GM12801 (cell line): ENCODE data around the gene SMTNL1.

Experiments used
- TF ChIP-seq, protein P1 (sequence below): IDR thresholded peaks from one replicate; pipeline ENCODE4 v1.5.1; 2011; ENCODE audit warnings: control low read depth; ENCODE audit not compliant: insufficient read length; ENCODE audit errors: extremely low read depth

The SMTNL1 gene

DNA sequence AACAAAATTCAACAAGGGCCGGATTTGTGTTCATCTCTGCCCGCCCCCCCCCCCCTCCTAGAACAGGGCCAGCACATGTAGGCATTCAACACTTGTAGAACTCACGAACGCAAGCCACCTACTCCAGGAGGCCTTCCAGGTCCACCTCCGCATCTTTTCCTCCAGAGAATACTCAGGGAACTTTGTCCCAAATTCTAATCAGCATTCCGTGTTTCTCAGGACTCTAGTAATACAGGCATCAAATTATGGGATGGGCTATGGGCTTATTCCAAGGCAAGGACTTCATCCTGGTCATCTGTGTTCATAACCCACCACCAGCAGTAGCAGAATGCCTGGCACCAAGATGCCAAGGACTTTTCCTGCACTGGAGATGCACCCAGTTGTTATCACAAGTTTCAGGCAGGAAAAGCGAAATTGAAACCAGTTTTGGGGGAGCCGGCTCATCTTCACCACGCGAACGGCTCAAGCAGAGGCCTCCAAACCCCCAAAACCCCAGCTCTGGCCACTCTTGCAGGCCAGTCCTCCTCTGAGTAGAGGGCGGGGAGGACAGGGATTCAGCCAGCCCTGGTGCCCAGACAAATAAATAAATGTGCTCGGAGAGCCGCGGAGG, 29.6 kb downstream of the SMTNL1 start:
- TF ChIP-seq, protein P1, sequence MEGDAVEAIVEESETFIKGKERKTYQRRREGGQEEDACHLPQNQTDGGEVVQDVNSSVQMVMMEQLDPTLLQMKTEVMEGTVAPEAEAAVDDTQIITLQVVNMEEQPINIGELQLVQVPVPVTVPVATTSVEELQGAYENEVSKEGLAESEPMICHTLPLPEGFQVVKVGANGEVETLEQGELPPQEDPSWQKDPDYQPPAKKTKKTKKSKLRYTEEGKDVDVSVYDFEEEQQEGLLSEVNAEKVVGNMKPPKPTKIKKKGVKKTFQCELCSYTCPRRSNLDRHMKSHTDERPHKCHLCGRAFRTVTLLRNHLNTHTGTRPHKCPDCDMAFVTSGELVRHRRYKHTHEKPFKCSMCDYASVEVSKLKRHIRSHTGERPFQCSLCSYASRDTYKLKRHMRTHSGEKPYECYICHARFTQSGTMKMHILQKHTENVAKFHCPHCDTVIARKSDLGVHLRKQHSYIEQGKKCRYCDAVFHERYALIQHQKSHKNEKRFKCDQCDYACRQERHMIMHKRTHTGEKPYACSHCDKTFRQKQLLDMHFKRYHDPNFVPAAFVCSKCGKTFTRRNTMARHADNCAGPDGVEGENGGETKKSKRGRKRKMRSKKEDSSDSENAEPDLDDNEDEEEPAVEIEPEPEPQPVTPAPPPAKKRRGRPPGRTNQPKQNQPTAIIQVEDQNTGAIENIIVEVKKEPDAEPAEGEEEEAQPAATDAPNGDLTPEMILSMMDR, result no peak

DNA sequence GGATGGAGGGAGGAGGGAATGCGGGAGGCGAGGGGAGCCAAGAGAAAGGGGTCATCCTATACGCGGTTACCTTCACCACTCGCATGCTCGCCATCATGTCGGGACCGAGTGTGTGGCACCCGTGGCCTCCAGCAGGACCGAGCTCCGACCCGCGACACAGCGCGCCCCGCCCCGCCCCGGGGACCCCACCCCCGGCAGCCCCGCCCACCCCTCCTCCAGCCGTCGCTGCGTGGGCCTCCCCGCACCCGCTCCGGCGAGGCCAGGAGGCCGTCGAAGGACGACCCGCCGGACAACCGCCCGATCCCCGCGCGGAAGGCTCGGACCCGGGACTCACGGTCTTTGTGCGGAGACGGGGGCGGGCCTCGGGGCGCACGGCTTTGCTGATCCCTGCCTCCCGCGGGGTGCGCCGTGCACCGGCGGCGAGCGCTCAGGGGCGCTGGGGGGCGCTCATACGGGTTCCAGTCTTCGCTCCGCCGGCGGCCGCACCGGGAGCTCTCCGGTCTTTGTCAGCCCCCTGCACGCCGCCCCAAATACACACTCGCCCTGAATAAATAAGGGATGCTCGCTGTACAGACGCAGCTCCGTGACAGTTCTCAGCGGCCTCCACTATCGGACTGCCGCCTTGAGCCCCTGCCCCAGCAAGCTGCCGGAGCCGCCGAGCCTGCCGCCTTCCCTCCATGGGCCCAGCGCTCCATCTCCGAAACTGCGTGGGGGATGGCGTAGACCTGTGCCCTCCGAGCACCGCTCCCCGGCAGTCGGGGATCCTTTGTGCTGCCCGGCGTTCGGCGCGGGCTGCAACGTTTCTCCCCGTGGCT, 30.3 kb downstream of the SMTNL1 start, which contains the start of gene UBE2L6:
TSS of gene UBE2L6 (minus strand) at position 158 of the 815 bp plus-strand sequence. CDS start at position 97, 61 bp downstream.
- TF ChIP-seq, protein P1, result no peak

DNA sequence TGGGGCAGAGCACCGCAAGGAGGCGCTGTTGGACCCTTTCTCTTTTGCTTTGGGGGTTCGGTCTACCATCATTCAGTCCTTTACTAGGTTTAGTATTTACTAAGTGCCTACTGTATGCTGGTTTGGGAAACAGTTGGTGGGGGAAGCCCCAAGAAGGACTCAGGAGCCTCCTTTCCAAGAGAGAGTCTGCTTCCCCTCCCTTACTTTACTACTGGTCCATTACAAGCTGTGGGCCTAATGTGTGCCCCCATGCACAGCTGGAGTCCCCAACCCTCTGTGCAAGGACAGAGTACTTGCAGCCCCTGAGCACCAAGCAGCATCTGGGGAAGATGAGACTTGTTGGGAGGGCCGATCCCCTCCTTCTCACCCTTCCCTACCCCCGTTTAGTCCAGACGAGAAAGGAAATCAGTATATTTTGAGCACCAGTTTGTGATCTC, 31.0 kb downstream of the SMTNL1 start:
- TF ChIP-seq, protein P1, result no peak

DNA sequence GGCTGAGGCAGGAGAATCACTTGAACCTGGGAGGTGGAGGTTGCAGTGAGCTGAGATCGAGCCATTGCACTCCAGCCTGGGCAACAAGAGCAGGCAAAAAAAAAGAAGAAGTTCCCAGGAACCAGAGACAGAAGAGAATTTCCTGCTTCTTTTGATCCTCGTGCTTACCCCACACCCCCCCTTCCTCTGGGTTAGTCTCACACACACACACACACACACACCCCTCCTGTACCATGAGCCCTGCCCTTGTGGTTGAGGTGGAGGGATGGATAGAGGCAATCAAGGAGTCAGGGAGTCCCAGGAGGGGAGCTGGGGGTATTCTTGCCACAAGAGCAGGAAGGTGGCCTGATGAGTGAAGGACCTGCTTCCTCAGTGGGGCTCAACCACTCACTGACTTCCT, 34.2 kb downstream of the SMTNL1 start:
- TF ChIP-seq, protein P1, result no peak

DNA sequence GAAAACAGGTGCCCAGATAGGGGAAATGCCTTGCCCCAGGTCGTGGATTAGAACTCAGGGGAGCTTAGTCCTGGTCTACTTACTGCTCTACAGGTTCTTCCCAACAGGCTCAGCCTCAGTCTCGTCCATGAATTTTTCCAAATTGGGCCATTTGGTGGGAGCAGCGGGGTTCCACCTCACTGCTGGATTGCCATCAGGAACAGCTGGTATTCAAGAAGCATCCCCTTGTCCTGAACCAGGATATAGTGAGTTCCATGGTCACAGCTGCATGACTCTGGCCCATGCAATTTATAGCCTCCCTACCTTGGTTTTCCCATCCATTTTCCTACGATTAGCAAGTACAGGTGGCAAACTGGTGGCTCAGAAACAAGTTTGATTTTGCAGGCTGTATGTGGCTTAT, 36.7 kb downstream of the SMTNL1 start:
- TF ChIP-seq, protein P1, result no peak

DNA sequence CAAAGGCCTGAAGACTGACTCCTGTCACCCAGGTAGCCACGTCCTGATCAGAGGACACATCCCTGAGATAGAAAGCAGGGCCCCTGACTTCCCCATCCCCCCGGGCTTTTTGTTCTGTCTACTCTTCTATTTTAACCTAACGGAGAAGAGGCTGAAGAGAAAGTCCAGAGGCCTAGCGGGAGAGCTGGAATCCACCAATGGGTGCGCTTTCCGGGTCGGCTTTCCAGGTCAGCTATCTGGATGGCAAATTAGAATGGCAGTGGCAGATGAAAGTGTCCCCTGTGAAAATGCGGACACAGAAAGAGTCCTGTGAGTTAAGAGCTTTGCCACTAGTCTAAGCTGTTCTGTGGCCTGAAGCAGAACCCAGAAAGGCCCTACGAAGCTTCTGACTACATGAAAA, 46.9 kb downstream of the SMTNL1 start:
- TF ChIP-seq, protein P1, result no peak

DNA sequence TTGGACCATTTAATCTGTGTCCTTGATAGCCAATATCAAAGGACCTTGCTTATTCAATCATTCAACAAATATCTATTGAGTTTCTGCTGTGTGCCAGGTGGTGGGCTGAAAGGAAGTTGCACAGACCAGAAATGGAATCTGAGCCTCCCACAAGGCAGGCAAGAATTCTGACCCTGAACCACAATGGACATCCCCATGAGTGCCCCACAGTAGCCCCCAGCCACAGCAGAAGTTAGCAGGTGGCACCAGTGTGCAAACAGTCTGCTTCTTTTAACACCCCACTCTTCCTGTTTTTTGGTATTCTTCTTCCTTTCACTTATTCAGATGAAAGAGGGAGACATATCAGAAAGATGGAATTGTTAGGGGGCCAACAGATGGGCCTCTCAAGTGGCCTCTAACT, 47.9 kb downstream of the SMTNL1 start:
- TF ChIP-seq, protein P1, result no peak
